Esophagus squamous epithelium (tissue), 5 donors: ENCODE data around the gene DCDC2. TPM values are rescaled to one million over a fixed set of nuclear protein-coding genes. Genes with fewer than 3 reads are reported as not detected.
"Not testable (repeated sequence)": the region's sequence is repeated elsewhere in the genome, so short reads cannot be mapped to it uniquely, and the experiment has no call there.

ENCODE experiments used
- DNase-seq: peaks from one replicate; lab custom pipeline; 2025; lab: John Stamatoyannopoulos, UW
- H3K27ac ChIP-seq, 4 donors: fragments of 200-600 bp; sonication (generic); one replicate each; pipeline ENCODE4 v1.5.1; 2016 to 2019; ENCODE audit warnings: mild to moderate bottlenecking in 1 of 4
- H3K27me3 ChIP-seq, 4 donors: fragments of 200-600 bp; sonication (generic); 1 replicate in 3 of 4; 2 replicates in 1 of 4; pipeline versions ENCODE4 v1.5.1 to v1.6.0; 2017 to 2021; ENCODE audit warnings: antibody characterized with exemption in 1 of 4
- H3K36me3 ChIP-seq, 3 donors: fragments of 200-600 bp; sonication (generic); one replicate each; pipeline ENCODE4 v1.5.1; 2016 to 2019
- H3K4me1 ChIP-seq, 3 donors: fragments of 200-600 bp; sonication (generic); one replicate each; pipeline ENCODE4 v1.5.1; 2017 to 2019
- H3K4me3 ChIP-seq, 4 donors: fragments of 200-600 bp; sonication (generic); 1 replicate in 3 of 4; 2 replicates in 1 of 4; pipeline ENCODE4 v1.5.1; 2016 to 2019; ENCODE audit warnings: mild to moderate bottlenecking in 2 of 4, moderate library complexity in 1 of 4
- H3K9me3 ChIP-seq, 3 donors: fragments of 200-600 bp; sonication (generic); one replicate each; pipeline ENCODE4 v1.5.1; 2016 to 2019
- CTCF ChIP-seq, 6 experiments: fragments of 450-650 bp in 4 of 6; fragments of 200-600 bp in 2 of 6; sonication (generic) in 2 of 6; IDR thresholded peaks; one replicate each; pipeline ENCODE4 v1.5.1; 2016 to 2019; ENCODE audit warnings: antibody characterized with exemption in 6 of 6, mild to moderate bottlenecking in 4 of 6, moderate library complexity in 4 of 6
- POLR2A ChIP-seq, 4 donors: fragments of 450-650 bp; IDR thresholded peaks; one replicate each; pipeline ENCODE4 v1.6.1; 2017; ENCODE audit warnings: antibody characterized with exemption in 4 of 4, mild to moderate bottlenecking in 4 of 4, moderate library complexity in 3 of 4
- WGBS, 2 donors: methylation state at CpG; one replicate each; pipeline ENCODE4 v1.1.5; 2018; 5-methylcytosine and 5-hydroxymethylcytosine counted together
- intact Hi-C: fragments of 100-400 bp; cut with DNase I; formaldehyde crosslinking; loops from one replicate; pipeline ENCODE4 v1.15.0; 2022
- total RNA-seq, 4 donors: library from RNA; depleted of rRNA; stranded (reverse); fragments of >200 nt; gene quantifications; one replicate each; pipeline ENCODE4 v1.1.0, GENCODE V29; 2016
- donor health status: DM: yes; HTN: yes; CAD: no.

Gene DCDC2
- total RNA-seq, 4 donors from 2014 or later: 0.15 TPM; not detected in 3

DNA sequence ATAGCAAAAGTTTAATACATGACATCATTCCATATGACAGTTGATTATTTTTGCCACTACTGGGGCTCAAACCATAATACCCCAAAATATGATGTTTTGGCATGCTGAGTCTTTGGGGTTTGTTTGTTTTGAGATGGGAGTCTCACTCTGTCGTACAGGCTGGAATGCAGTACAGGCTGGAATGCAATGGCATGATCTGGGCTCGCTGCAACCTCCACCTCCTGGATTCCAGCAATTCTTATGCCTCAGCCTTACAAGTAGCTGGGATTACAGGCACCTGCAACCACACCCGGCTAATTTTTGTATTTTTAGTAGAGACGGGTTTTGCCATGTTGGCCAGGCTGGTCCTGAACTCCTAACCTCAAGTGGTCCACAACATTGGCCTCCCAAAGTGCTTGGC, 43.6 kb upstream of the DCDC2 start:
- no peak for TF ChIP-seq POLR2A (IDR thresholded peaks at IDR 0.05)
- no peak for TF ChIP-seq CTCF (IDR thresholded peaks at IDR 0.05)
- H3K27ac ChIP-seq: no peak overlapping the region
- H3K9me3 ChIP-seq: no peaks in the 10 kb centered on the region
- DNase-seq: no peak
- H3K36me3 ChIP-seq: peaks cover 0 to 17% (median 0%) of the 10 kb centered on the region in 3 donors
- H3K27me3 ChIP-seq: peaks cover 0 to 28% (median 0%) of the 10 kb centered on the region in 4 donors
- 38 to 56% methylated on average over 3 to 4 of the region's 4 CpGs for WGBS, 2 donors
- H3K4me1 ChIP-seq: peaks cover 5 to 30% (median 8%) of the 10 kb centered on the region in 3 donors
- H3K4me3 ChIP-seq: no peak overlapping the region
- intact Hi-C loops: no loop called here

GRCh38 chr6:24400045-24401039, 42.5 kb upstream of the DCDC2 start:
- Histone ChIP-seq H3K27me3 (peaks cover 0 to 38% (median 0%) of the 10 kb centered on the region in 4 donors), H3K4me1 (peaks cover 5 to 28% (median 8%) of the 10 kb centered on the region in 3 donors)
- H3K27ac ChIP-seq, H3K4me3 ChIP-seq, DNase-seq, H3K36me3 ChIP-seq, intact Hi-C loops, H3K9me3 ChIP-seq: not testable (repeated sequence)
- WGBS, 2 donors: 17 to 18% methylated on average over 17 of the region's 17 CpGs

GRCh38 chr6:24397631-24398030, 39.8 kb upstream of the DCDC2 start:
- no peaks in the 10 kb centered on the region for H3K36me3 ChIP-seq
- DNase-seq: no peak
- H3K27me3 ChIP-seq: peaks cover 0 to 38% (median 0%) of the 10 kb centered on the region in 4 donors
- no peak overlapping the region for H3K27ac ChIP-seq
- no peak overlapping the region for H3K4me3 ChIP-seq
- peaks cover 4 to 7% (median 5%) of the 10 kb centered on the region in 3 donors for H3K4me1 ChIP-seq
- WGBS, 2 donors: 29 to 45% methylated on average over 1 of the region's 1 CpG
- no peaks in the 10 kb centered on the region for H3K9me3 ChIP-seq
- TF ChIP-seq CTCF (IDR thresholded peaks at IDR 0.05) (no peak), POLR2A (IDR thresholded peaks at IDR 0.05) (no peak)
- intact Hi-C loops: no loop called here

GRCh38 chr6:24396824-24397223, 39.0 kb upstream of the DCDC2 start:
- Histone ChIP-seq H3K36me3 (no peaks in the 10 kb centered on the region), H3K27ac (no peak overlapping the region), H3K27me3 (peaks cover 0 to 38% (median 0%) of the 10 kb centered on the region in 4 donors), H3K9me3 (no peaks in the 10 kb centered on the region), H3K4me1 (no peaks in the 10 kb centered on the region), H3K4me3 (no peak overlapping the region)
- WGBS, 2 donors: 70 to 88% methylated on average over 1 of the region's 1 CpG
- TF ChIP-seq POLR2A (IDR thresholded peaks at IDR 0.05) (no peak), CTCF (IDR thresholded peaks at IDR 0.05) (no peak)
- DNase-seq: no peak
- intact Hi-C loops: no loop called here

- Histone ChIP-seq H3K36me3 (no peaks in the 10 kb centered on the region), H3K4me3 (no peak overlapping the region), H3K4me1 (no peaks in the 10 kb centered on the region), H3K27ac (no peak overlapping the region), H3K27me3 (peaks cover 0 to 37% (median 0%) of the 10 kb centered on the region in 4 donors), H3K9me3 (no peaks in the 10 kb centered on the region)
- WGBS, 2 donors: 66 to 69% methylated on average over 4 of the region's 4 CpGs
- no peak for DNase-seq
- intact Hi-C loops: no loop called here
- TF ChIP-seq CTCF (IDR thresholded peaks at IDR 0.05): no peak
- no peak for TF ChIP-seq POLR2A (IDR thresholded peaks at IDR 0.05)
Measured at GRCh38 chr6:24394780-24395437, 37.0 kb upstream of the DCDC2 start.
